SH-SY5Y (cell line): ENCODE results near the gene PICK1.

Source experiments
- GATA2 ChIP-seq: IDR thresholded peaks from 2 replicates; pipeline ENCODE4 v1.6.1; 2011; ENCODE audit warnings: mild to moderate bottlenecking, low read depth, low read length
- GATA3 ChIP-seq: IDR thresholded peaks from 2 replicates; pipeline ENCODE4 v1.6.1; 2011; ENCODE audit warnings: low read depth, mild to moderate bottlenecking, low read length, moderate library complexity

- TF ChIP-seq GATA2 (no peak), GATA3 (no peak)
Observed at GRCh38 chr22:38041760-38042487, 15.3 kb upstream of the PICK1 start.
